Mammary epithelial cell (primary cell): Measurements from ENCODE around the gene OR10H1.

ENCODE experiments used
- EZH2 ChIP-seq: IDR thresholded peaks from 2 replicates; pipeline ENCODE4 v1.6.1; 2012; ENCODE audit warnings: low read length, inconsistent platforms, borderline replicate concordance
- TF ChIP-seq, protein P1 (sequence below), 2 donors: IDR thresholded peaks in 1 of 2; conservative IDR thresholded peaks in 1 of 2; 2 replicates each; pipeline ENCODE4 v1.5.1; 2011 to 2012; ENCODE audit warnings: inconsistent platforms in 2 of 2, low read length in 2 of 2, mild to moderate bottlenecking in 2 of 2, control low read depth in 1 of 2, low read depth in 1 of 2; ENCODE audit not compliant: insufficient read depth in 1 of 2; ENCODE audit errors: extremely low read depth in 1 of 2

GRCh38 chr19:15838351-15838750, 22.9 kb upstream of the OR10H1 start:
- TF ChIP-seq, protein P1, sequence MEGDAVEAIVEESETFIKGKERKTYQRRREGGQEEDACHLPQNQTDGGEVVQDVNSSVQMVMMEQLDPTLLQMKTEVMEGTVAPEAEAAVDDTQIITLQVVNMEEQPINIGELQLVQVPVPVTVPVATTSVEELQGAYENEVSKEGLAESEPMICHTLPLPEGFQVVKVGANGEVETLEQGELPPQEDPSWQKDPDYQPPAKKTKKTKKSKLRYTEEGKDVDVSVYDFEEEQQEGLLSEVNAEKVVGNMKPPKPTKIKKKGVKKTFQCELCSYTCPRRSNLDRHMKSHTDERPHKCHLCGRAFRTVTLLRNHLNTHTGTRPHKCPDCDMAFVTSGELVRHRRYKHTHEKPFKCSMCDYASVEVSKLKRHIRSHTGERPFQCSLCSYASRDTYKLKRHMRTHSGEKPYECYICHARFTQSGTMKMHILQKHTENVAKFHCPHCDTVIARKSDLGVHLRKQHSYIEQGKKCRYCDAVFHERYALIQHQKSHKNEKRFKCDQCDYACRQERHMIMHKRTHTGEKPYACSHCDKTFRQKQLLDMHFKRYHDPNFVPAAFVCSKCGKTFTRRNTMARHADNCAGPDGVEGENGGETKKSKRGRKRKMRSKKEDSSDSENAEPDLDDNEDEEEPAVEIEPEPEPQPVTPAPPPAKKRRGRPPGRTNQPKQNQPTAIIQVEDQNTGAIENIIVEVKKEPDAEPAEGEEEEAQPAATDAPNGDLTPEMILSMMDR (conservative IDR thresholded peaks at IDR 0.05 in 1 of 2, IDR thresholded peaks at IDR 0.05 in 1 of 2; ENCODE audit: extremely low read depth in 1 of 2, insufficient read depth in 1 of 2, low read depth in 1 of 2, low read length in 2 of 2), result no peak
- TF ChIP-seq EZH2, result no peak
